LHCN-M2 (cell line): ENCODE measurements around the gene SLC22A1. TPM values are rescaled to one million over a fixed set of nuclear protein-coding genes. Genes with fewer than 3 reads are reported as not detected.
A peak's percentile ranks its signal among the peaks of the same experiment; 100 is the strongest.
"Not testable (repeated sequence)": the region's sequence is repeated elsewhere in the genome, so short reads cannot be mapped to it uniquely, and the experiment has no call there.

ENCODE experiments used
- DNase-seq: peaks from one replicate; pipeline ENCODE4 v3.0.0-alpha.2; 2012; ENCODE audit warnings: low read depth
- total RNA-seq: library from RNA; depleted of rRNA; stranded (reverse); fragments of >200 nt; gene quantifications from 2 replicates; pipeline ENCODE4 v1.2.3, GENCODE V29; 2014

SLC22A1 gene
- total RNA-seq, 1 experiment from 2014 or later: 0.17 TPM

- DNase-seq: no peak
Measured at GRCh38 chr6:160122744-160123143, 1.1 kb downstream of the SLC22A1 start.

DNA sequence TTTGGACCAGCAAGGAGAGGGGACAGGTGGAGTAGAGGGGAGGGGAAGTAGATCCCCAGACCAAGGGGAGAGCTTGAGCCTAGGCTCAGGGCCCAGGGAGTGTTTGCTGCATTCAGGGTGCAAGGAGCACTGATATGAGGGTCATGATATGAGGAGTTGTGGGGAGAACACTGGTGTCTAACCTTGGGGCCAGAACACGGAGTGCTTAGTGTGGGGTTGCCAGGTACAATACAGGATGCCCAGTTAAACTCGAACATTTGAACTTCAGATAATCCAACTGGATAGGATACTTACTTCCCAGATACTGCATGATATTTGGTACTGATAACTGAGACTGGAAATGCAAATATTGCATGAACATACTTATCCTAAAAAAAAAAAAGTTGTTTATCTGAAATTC, 2.4 kb downstream of the SLC22A1 start:
- DNase-seq: no peak

- no peak for DNase-seq
Measured at GRCh38 chr6:160124605-160125004, 3.0 kb downstream of the SLC22A1 start.

- not testable (repeated sequence) for DNase-seq
Measured at GRCh38 chr6:160125105-160125504, 3.5 kb downstream of the SLC22A1 start.

- DNase-seq: no peak
Measured at GRCh38 chr6:160127270-160128124, 5.9 kb downstream of the SLC22A1 start.

DNA sequence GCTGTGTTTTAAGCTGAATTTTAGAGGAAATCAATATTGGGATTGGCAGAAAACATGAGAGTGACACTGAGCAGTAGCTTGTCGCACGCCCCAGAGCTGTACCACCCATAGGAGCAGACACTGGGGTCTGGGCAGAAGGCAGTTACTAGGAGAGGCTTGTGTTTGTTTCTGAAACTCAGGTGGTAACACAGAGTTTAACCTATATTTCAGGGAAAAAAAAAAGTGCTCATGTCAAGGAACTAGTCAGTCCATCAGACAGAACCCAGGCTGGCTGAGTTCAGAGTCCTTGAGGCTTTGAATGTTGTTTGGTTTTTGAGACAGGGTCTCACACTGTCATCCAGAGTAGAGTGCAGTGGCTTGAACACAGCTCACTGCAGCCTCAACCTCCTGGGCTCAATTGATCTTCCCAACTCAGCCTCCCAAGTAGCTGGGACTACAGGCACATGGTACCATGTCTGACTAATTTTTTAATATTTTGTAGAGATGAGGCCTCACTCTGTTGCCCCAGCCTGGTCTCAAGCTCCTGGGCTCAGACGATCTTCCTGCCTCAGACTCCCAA, 6.6 kb downstream of the SLC22A1 start:
- DNase-seq: no peak

DNA sequence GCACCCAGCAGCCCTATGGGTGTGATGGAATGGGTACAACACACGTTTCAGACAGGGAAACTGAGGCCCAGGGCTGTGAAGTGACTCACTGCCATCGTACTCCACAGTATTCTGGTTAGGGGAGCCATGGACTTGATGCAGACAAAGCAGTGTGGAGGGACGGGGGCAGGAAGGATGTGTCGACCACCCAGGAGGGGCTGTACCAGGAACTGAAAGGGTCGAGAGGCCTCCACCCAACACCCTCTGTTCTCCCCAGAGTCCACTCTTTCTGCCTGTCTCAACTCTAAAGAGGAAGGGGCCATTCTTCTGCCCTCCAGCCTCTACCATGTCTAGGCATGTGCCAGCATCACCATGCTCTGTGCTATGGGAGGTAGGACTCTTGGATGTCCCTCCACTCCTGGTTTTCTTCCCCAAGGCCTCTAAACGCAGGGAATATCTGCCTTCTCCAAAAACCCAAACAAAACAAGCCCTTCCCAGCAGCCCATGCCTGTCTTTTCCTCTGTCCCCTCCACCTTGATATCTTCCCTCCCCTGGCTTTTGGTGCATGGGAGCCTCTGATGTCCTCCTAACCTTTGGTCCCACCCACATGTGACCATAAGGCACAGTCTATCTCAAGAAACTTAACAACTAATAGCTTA, 7.4 kb downstream of the SLC22A1 start:
- no peak for DNase-seq

DNA sequence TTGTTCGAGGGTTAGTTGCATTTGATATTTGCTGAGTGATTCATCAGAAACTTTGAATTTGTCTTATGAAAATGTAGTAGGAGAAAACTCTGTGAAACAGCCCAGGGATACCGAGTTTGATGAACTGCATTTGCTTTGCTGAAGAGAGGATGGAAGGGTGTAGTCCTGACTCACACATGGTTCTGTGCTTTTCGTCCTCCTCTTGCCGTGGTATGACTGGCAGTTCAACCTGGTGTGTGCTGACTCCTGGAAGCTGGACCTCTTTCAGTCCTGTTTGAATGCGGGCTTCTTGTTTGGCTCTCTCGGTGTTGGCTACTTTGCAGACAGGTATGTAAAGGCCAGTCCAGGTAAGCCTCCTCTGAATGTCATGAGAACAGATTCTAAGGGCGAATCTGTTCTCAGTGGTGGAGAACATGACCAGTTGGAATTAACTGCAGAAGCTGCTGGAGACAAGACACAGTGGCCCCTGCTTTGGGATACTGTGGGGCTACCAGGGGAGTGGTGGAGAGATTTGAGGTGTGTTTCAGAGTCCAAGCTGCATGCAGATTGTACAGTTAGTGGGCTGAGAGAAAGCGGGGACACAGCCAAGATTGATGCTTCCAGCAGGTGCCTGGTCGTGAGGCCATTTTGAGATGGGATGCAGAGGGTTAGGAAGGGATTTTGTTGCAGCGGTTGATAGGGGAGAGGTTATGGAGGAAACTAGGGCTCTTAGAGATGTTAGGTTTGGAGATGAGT, 8.4 kb downstream of the SLC22A1 start:
- no peak for DNase-seq

GRCh38 chr6:160130729-160131484, 9.3 kb downstream of the SLC22A1 start:
- no peak for DNase-seq

DNA sequence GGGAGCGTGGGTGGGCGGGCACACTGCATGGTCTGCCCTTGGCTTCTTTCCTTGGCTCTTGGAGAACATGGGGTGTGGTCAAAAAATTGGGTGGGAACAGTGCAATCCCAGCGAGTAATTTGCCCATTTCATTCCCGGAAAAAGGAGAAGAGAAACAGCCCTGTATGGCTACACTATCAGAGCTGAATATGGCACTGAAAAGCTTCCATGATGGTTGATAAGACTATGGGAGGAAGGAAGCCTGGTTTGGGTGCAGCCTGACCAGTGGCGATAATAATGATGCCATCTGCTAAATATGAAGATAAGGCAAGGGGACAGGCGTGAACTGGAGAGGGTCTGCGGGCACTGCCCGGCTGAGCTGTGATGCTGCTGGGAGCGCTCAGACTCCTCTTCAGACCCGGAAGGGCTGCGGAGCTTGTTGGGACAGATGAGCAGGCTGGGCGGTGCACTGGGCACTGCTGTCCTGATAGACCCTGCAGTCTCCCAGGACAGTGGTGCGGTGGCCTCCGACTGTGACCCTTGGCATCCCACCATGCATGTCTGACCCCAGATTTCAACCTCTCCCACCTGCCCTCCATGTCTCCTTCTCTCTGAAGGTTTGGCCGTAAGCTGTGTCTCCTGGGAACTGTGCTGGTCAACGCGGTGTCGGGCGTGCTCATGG, 10.2 kb downstream of the SLC22A1 start:
- no peak for DNase-seq

DNA sequence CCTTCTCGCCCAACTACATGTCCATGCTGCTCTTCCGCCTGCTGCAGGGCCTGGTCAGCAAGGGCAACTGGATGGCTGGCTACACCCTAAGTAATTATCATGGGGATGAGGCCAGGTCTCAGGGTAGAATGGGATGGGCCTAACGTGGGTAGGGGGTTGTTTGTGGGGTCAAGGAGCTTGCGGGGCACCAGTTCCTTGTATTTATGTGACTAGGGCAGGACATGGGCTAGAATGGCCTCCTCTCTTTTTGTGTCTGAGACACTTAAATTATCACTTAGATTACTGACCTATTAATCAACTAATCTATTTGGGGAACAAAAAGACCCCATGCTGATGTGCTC, 10.7 kb downstream of the SLC22A1 start:
- no peak for DNase-seq

DNA sequence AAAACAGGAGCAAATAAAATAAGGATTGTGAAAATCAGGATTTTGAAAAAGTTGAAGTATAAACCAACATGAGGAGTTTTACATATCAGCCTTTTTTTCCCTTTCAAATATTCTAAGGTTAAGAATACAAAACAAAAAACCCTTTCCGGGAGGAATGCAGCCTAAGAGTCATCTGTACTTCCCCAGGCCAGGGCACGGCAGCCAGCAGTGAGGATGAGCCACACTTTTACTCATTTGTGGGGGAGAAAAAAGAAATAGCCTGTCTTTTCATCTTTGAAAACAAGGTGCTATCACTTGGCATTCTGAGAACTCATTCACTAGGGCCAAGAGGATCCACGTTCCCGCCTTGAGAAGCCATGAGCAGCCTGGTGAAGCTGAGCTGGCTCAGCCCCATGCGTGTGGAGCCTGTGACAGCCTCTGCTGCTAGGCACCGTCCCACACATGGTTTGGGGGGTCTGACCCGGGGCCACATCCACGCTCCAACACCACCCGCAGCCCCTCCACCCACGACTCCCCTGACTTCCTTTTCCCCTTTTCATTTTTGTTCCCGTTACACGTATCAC, 11.2 kb downstream of the SLC22A1 start:
- DNase-seq: peak; percentile 5

- no peak for DNase-seq
Measured at GRCh38 chr6:160133441-160134336, 12.1 kb downstream of the SLC22A1 start.

DNA sequence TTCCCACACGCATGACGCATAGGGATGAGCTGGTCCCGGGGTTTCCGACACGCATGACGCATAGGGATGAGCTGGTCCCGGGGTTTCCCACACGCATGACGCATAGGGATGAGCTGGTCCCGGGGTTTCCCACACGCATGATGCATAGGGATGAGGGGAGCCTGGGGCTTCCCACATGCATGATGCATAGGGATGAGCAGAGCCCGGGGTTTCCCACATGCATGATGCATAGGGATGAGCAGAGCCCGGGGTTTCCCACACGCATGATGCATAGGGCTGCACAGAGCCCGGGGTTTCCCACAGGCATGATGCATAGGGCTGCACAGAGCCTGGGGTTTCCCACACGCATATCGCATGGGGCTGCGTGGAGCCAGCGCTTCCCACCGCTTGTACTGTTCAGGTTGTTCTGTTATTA, 12.7 kb downstream of the SLC22A1 start:
- not testable (repeated sequence) for DNase-seq

DNA sequence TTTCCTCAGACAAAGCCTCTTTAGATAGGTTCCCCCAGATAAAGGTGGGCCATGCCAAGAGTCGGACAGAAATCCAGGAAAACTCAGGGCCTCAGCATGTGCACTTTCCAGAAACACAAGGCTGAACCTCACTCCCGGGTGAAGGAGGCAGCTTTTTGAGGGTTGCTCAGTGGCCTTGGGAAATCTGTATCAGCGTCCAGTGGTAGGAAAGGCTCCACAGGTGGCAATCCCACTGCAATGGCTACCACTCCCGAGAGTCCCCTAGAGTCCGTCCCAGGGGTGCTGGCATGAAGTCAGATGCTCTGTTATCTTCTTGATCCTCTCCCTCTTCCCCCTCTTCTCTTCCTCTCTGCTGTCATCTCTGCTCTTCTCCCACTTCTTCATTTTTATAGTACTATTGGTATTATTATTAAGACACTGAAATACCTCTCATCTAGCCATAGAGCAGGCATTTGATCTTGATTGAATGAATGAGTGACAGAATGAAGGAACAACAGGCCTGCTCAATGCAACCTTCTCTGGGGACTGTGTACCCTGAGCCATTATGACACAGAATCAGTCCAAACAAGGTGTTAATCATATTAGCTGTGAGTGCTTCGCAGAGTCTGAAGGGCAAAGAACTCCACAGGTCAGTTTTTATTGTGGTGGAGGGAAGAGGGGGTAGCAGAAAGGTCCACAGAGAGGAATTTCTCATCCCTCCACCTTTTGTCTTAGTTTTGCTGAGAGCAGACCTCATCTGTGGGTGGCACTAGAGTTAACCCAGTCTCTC, 13.3 kb downstream of the SLC22A1 start:
- DNase-seq: no peak

GRCh38 chr6:160135907-160136655, 14.5 kb downstream of the SLC22A1 start:
- DNase-seq: no peak

GRCh38 chr6:160137130-160137988, 15.7 kb downstream of the SLC22A1 start:
- DNase-seq: no peak
